HEK293T (cell line): ENCODE data around the gene C2CD2.

ENCODE experiments used
- ARNT ChIP-seq: fragments of 450-650 bp; IDR thresholded peaks from 2 replicates; pipeline ENCODE4 v1.6.1; 2017; ENCODE audit warnings: mild to moderate bottlenecking
- CTBP1 ChIP-seq: fragments of 450-650 bp; IDR thresholded peaks from 2 replicates; pipeline ENCODE4 v1.6.1; 2016; ENCODE audit warnings: borderline replicate concordance
- FOXA1 ChIP-seq: fragments of 450-650 bp; IDR thresholded peaks from 2 replicates; pipeline ENCODE4 v1.6.1; 2016; ENCODE audit warnings: mild to moderate bottlenecking
- FOXK2 ChIP-seq: fragments of 450-650 bp; IDR thresholded peaks from 2 replicates; pipeline ENCODE4 v1.6.1; 2016; ENCODE audit warnings: mild to moderate bottlenecking
- FOXM1 ChIP-seq: fragments of 450-650 bp; IDR thresholded peaks from 2 replicates; pipeline ENCODE4 v1.6.1; 2017; ENCODE audit warnings: mild to moderate bottlenecking, borderline replicate concordance
- HDGF ChIP-seq: fragments of 450-650 bp; IDR thresholded peaks from 2 replicates; pipeline ENCODE4 v1.6.1; 2017; ENCODE audit warnings: antibody characterized with exemption, borderline replicate concordance
- LEF1 ChIP-seq: fragments of 450-650 bp; IDR thresholded peaks from 2 replicates; pipeline ENCODE4 v1.6.1; 2017; ENCODE audit warnings: mild to moderate bottlenecking, borderline replicate concordance
- NFRKB ChIP-seq: fragments of 450-650 bp; IDR thresholded peaks from 2 replicates; pipeline ENCODE4 v1.6.1; 2016; ENCODE audit warnings: mild to moderate bottlenecking, moderate library complexity
- PKNOX1 ChIP-seq: fragments of 450-650 bp; IDR thresholded peaks from 2 replicates; pipeline ENCODE4 v1.6.1; 2016
- SP1 ChIP-seq: fragments of 450-650 bp; IDR thresholded peaks from 2 replicates; pipeline ENCODE4 v1.6.1; 2017
- SUZ12 ChIP-seq: fragments of 450-650 bp; IDR thresholded peaks from 2 replicates; pipeline ENCODE4 v1.6.1; 2016; ENCODE audit warnings: mild to moderate bottlenecking
- TARDBP ChIP-seq: fragments of 450-650 bp; IDR thresholded peaks from 2 replicates; pipeline ENCODE4 v1.6.1; 2016

- TF ChIP-seq SUZ12 (no peak), CTBP1 (no peak), PKNOX1 (no peak), FOXA1 (no peak), LEF1 (no peak), NFRKB (no peak), TARDBP (no peak), HDGF (no peak), ARNT (no peak), FOXK2 (no peak), FOXM1 (no peak), SP1 (no peak)
These were observed 17.2 kb upstream of the C2CD2 start for GRCh38 chr21:41970751-41971653.
